GF-D8 (cell line): ENCODE results near the gene SLC36A2.

Experiments
- DNase-seq: peaks from one replicate; lab custom pipeline; 2025; lab: John Stamatoyannopoulos, UW

The SLC36A2 gene

GRCh38 chr5:151283120-151283825, 64.1 kb downstream of the SLC36A2 start:
- DNase-seq, result no peak

- DNase-seq, result no peak
Measured at GRCh38 chr5:151281001-151281639, 66.2 kb downstream of the SLC36A2 start.

GRCh38 chr5:151280443-151280842, 66.9 kb downstream of the SLC36A2 start:
- no peak for DNase-seq

GRCh38 chr5:151278845-151279244, 68.5 kb downstream of the SLC36A2 start:
- no peak for DNase-seq

GRCh38 chr5:151275803-151276202, 71.6 kb downstream of the SLC36A2 start:
- no peak for DNase-seq

- no peak for DNase-seq
Measured at GRCh38 chr5:151274666-151275065, 72.7 kb downstream of the SLC36A2 start.

- no peak for DNase-seq
Measured at GRCh38 chr5:151271336-151271735, 76.0 kb downstream of the SLC36A2 start.

GRCh38 chr5:151270599-151270998, 76.8 kb downstream of the SLC36A2 start:
- no peak for DNase-seq

DNA sequence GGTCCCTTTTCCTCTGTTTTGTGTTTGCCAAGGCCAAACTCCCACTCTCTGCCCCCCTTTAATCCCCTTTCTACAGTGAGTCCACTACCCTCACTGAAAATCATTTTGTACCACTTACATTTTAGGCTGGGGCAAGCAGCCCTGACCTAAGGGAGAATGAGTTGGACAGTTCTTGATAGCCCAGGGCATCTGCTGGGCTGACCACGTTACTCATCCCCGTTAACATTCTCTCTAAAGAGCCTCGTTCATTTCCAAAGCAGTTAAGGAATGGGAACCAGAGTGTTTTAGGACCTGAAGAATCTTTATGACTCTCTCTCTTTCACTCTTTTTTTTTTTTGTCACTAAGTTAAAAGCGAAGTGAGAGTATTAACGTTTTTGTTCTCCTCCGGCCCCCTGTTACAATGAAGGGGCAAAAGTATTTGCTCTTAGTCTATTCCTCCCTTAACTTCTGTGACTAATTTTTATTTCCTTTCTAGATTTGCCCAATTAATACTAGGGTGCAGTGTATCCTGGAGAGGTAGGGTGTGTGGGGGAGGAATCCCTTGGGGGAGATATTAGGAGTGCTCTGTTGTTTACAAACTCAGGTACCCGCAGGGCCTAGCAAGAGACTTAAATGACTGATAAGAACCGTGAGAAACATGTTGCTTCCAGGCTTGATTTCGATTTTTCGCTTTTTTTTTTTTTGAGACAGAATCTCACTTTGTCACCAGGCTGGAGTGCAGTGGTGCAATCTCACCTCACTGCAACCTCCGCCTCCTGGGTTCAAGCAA, 79.7 kb downstream of the SLC36A2 start:
- no peak for DNase-seq
